WTC11 (cell line): ENCODE measurements around the gene FXYD6. TPM values are rescaled to one million over a fixed set of nuclear protein-coding genes. Genes with fewer than 3 reads are reported as not detected.

ENCODE experiments used
- ATAC-seq: fragments of 200-7000 bp; cut with Tn5 transposase; 2 replicates; pipeline ENCODE4 v1.10.0; 2021; ENCODE audit warnings: mild to moderate bottlenecking, moderate library complexity
- CTCF ChIA-PET: fragments of 300-600 bp; sonication (Branson Sonifier 250); formaldehyde crosslinking; loops from one replicate; lab custom pipeline; 2021; ENCODE audit warnings: antibody characterized with exemption; lab: Charles Lee
- POLR2A ChIA-PET: fragments of 350-600 bp; sonication (Branson Sonifier 250); formaldehyde crosslinking; loops from one replicate; lab custom pipeline; 2021; ENCODE audit warnings: antibody characterized with exemption; lab: Charles Lee
- DNase-seq: peaks from one replicate; pipeline ENCODE4 v3.0.0; 2021; ENCODE audit warnings: low spot score
- H3K27ac Mint-ChIP-seq: 2 replicates; pipeline ENCODE4 v1.8.0; 2021; ENCODE audit warnings: mixed read lengths
- H3K27me3 Mint-ChIP-seq: 2 replicates; pipeline ENCODE4 v1.8.0; 2021; ENCODE audit warnings: low read depth, mild to moderate bottlenecking, moderate library complexity, mixed read lengths
- H3K36me3 Mint-ChIP-seq: 2 replicates; pipeline ENCODE4 v1.8.0; 2021; ENCODE audit warnings: mixed read lengths
- H3K4me1 Mint-ChIP-seq: 2 replicates; pipeline ENCODE4 v1.8.0; 2022; ENCODE audit warnings: mixed read lengths
- H3K4me3 Mint-ChIP-seq: 2 replicates; pipeline ENCODE4 v1.8.0; 2021; ENCODE audit warnings: mild to moderate bottlenecking, moderate library complexity, mixed read lengths
- H3K9me3 Mint-ChIP-seq: 2 replicates; pipeline ENCODE4 v1.8.0; 2021; ENCODE audit warnings: mixed read lengths
- EMX1 ChIP-seq: fragments of 250-450 bp; sonication (Bioruptor Pico); IDR thresholded peaks from 2 replicates; pipeline ENCODE4 v1.8.0; 2021; ENCODE audit warnings: mild to moderate bottlenecking
- FOXK1 ChIP-seq: sonication (generic); formaldehyde crosslinking; IDR thresholded peaks from 2 replicates; pipeline ENCODE4 v1.8.0; 2022; ENCODE audit warnings: mild to moderate bottlenecking, moderate library complexity, missing genetic modification reagents
- GRHL2 ChIP-seq: fragments of 250-450 bp; sonication (Bioruptor Pico); IDR thresholded peaks from 2 replicates; pipeline ENCODE4 v1.8.0; 2022; ENCODE audit warnings: mild to moderate bottlenecking, moderate library complexity; ENCODE audit not compliant: insufficient replicate concordance, severe bottlenecking
- HMGA2 ChIP-seq: fragments of 250-450 bp; sonication (Bioruptor Pico); IDR thresholded peaks from 2 replicates; pipeline ENCODE4 v1.4.0; 2021; ENCODE audit warnings: mild to moderate bottlenecking, moderate library complexity
- NFE2L1 ChIP-seq: sonication (generic); formaldehyde crosslinking; IDR thresholded peaks from 2 replicates; pipeline ENCODE4 v1.8.1; 2023; ENCODE audit warnings: missing genetic modification reagents
- ZNF396 ChIP-seq: fragments of 250-450 bp; sonication (Bioruptor Pico); IDR thresholded peaks from 2 replicates; pipeline ENCODE4 v1.8.0; 2021; ENCODE audit warnings: mild to moderate bottlenecking, moderate library complexity, borderline replicate concordance
- ZNF416 ChIP-seq: fragments of 250-450 bp; sonication (Bioruptor Pico); IDR thresholded peaks from 2 replicates; pipeline ENCODE4 v1.9.0; 2021; ENCODE audit warnings: mild to moderate bottlenecking, inconsistent platforms
- ZNF423 ChIP-seq: fragments of 250-450 bp; sonication (Bioruptor Pico); IDR thresholded peaks from 2 replicates; pipeline ENCODE4 v2.1.2; 2022; ENCODE audit warnings: mild to moderate bottlenecking, moderate library complexity
- total RNA-seq: library from RNA; stranded (reverse); gene quantifications from 3 replicates; pipeline ENCODE4 v1.2.3, GENCODE V29; 2021
- TF ChIP-seq, protein P1 (sequence below): sonication (generic); formaldehyde crosslinking; IDR thresholded peaks from 2 replicates; pipeline ENCODE4 v1.8.1; 2022; ENCODE audit warnings: mild to moderate bottlenecking, missing genetic modification reagents, moderate library complexity, borderline replicate concordance
- TF ChIP-seq, protein P2 (sequence below): fragments of 250-450 bp; sonication (Bioruptor Pico); IDR thresholded peaks from 2 replicates; pipeline ENCODE4 v1.9.0; 2021; ENCODE audit warnings: moderate library complexity, mild to moderate bottlenecking, inconsistent platforms, borderline replicate concordance
- TF ChIP-seq, protein P3 (sequence below): sonication (generic); formaldehyde crosslinking; IDR thresholded peaks from 2 replicates; pipeline ENCODE4 v1.8.1; 2023; ENCODE audit warnings: mild to moderate bottlenecking, missing genetic modification reagents
- TF ChIP-seq, protein P4 (sequence below): sonication (generic); formaldehyde crosslinking; IDR thresholded peaks from 2 replicates; pipeline ENCODE4 v1.8.1; 2022; ENCODE audit warnings: low read depth, mild to moderate bottlenecking, moderate library complexity, missing genetic modification reagents, borderline replicate concordance
- TF ChIP-seq, protein P5 (sequence below): fragments of 200-600 bp; IDR thresholded peaks from 2 replicates; pipeline ENCODE4 v1.8.0; 2022; ENCODE audit warnings: antibody characterized with exemption
- TF ChIP-seq, protein P6 (sequence below): sonication (generic); formaldehyde crosslinking; IDR thresholded peaks from 2 replicates; pipeline ENCODE4 v1.8.0; 2022; ENCODE audit warnings: missing genetic modification reagents

Gene FXYD6
- total RNA-seq, 1 experiment from 2014 or later: 26.2 TPM

DNA sequence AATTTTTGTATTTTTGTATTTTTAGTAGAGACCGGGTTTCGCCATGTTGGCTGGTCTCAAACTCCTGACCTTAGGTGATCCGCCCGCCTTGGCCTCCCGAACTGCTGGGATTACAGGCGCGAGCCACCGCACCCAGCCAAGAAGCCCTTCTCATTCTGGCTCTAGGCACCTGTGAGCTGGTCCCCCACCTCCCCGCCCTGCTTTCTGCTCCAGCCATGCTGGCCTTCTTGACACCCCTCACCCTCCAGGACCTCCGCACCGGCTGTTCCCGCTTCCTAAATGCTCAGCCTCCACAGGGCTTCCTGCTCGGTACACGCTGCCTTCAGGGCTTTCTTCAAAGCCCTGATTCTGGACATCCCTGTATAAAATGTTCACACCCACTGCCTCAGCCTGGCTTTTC, 46.4 kb downstream of the FXYD6 start:
- no peak for ATAC-seq
- no peak for TF ChIP-seq NFE2L1 (CRISPR knock-in tag)
- no peak for TF ChIP-seq HMGA2
- TF ChIP-seq, protein P1, sequence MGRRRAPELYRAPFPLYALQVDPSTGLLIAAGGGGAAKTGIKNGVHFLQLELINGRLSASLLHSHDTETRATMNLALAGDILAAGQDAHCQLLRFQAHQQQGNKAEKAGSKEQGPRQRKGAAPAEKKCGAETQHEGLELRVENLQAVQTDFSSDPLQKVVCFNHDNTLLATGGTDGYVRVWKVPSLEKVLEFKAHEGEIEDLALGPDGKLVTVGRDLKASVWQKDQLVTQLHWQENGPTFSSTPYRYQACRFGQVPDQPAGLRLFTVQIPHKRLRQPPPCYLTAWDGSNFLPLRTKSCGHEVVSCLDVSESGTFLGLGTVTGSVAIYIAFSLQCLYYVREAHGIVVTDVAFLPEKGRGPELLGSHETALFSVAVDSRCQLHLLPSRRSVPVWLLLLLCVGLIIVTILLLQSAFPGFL: no peak
- TF ChIP-seq ZNF396: no peak
- TF ChIP-seq, protein P2, sequence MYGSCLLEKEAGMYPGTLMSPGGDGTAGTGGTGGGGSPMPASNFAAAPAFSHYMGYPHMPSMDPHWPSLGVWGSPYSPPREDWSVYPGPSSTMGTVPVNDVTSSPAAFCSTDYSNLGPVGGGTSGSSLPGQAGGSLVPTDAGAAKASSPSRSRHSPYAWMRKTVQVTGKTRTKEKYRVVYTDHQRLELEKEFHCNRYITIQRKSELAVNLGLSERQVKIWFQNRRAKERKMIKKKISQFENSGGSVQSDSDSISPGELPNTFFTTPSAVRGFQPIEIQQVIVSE: no peak
- TF ChIP-seq, protein P3, sequence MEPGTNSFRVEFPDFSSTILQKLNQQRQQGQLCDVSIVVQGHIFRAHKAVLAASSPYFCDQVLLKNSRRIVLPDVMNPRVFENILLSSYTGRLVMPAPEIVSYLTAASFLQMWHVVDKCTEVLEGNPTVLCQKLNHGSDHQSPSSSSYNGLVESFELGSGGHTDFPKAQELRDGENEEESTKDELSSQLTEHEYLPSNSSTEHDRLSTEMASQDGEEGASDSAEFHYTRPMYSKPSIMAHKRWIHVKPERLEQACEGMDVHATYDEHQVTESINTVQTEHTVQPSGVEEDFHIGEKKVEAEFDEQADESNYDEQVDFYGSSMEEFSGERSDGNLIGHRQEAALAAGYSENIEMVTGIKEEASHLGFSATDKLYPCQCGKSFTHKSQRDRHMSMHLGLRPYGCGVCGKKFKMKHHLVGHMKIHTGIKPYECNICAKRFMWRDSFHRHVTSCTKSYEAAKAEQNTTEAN (CRISPR knock-in tag): no peak
- TF ChIP-seq, protein P4, sequence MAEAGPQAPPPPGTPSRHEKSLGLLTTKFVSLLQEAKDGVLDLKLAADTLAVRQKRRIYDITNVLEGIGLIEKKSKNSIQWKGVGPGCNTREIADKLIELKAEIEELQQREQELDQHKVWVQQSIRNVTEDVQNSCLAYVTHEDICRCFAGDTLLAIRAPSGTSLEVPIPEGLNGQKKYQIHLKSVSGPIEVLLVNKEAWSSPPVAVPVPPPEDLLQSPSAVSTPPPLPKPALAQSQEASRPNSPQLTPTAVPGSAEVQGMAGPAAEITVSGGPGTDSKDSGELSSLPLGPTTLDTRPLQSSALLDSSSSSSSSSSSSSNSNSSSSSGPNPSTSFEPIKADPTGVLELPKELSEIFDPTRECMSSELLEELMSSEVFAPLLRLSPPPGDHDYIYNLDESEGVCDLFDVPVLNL (CRISPR knock-in tag): no peak
- TF ChIP-seq, protein P5, sequence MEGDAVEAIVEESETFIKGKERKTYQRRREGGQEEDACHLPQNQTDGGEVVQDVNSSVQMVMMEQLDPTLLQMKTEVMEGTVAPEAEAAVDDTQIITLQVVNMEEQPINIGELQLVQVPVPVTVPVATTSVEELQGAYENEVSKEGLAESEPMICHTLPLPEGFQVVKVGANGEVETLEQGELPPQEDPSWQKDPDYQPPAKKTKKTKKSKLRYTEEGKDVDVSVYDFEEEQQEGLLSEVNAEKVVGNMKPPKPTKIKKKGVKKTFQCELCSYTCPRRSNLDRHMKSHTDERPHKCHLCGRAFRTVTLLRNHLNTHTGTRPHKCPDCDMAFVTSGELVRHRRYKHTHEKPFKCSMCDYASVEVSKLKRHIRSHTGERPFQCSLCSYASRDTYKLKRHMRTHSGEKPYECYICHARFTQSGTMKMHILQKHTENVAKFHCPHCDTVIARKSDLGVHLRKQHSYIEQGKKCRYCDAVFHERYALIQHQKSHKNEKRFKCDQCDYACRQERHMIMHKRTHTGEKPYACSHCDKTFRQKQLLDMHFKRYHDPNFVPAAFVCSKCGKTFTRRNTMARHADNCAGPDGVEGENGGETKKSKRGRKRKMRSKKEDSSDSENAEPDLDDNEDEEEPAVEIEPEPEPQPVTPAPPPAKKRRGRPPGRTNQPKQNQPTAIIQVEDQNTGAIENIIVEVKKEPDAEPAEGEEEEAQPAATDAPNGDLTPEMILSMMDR: no peak
- TF ChIP-seq ZNF423 (CRISPR knock-in tag): no peak
- TF ChIP-seq, protein P6, sequence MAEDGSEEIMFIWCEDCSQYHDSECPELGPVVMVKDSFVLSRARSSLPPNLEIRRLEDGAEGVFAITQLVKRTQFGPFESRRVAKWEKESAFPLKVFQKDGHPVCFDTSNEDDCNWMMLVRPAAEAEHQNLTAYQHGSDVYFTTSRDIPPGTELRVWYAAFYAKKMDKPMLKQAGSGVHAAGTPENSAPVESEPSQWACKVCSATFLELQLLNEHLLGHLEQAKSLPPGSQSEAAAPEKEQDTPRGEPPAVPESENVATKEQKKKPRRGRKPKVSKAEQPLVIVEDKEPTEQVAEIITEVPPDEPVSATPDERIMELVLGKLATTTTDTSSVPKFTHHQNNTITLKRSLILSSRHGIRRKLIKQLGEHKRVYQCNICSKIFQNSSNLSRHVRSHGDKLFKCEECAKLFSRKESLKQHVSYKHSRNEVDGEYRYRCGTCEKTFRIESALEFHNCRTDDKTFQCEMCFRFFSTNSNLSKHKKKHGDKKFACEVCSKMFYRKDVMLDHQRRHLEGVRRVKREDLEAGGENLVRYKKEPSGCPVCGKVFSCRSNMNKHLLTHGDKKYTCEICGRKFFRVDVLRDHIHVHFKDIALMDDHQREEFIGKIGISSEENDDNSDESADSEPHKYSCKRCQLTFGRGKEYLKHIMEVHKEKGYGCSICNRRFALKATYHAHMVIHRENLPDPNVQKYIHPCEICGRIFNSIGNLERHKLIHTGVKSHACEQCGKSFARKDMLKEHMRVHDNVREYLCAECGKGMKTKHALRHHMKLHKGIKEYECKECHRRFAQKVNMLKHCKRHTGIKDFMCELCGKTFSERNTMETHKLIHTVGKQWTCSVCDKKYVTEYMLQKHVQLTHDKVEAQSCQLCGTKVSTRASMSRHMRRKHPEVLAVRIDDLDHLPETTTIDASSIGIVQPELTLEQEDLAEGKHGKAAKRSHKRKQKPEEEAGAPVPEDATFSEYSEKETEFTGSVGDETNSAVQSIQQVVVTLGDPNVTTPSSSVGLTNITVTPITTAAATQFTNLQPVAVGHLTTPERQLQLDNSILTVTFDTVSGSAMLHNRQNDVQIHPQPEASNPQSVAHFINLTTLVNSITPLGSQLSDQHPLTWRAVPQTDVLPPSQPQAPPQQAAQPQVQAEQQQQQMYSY (CRISPR knock-in tag): no peak
- TF ChIP-seq EMX1 (CRISPR knock-in tag): no peak
- TF ChIP-seq FOXK1 (CRISPR knock-in tag): no peak
- TF ChIP-seq, all 79 proteins: peak for 0
- CTCF ChIA-PET: interaction anchor here (1.0 to 1.3 kb wide), 4 partner anchors 23 to 117 kb away, joined by 3 to 6 read pairs (median 5); no protein-coding TSS in a partner anchor

DNA sequence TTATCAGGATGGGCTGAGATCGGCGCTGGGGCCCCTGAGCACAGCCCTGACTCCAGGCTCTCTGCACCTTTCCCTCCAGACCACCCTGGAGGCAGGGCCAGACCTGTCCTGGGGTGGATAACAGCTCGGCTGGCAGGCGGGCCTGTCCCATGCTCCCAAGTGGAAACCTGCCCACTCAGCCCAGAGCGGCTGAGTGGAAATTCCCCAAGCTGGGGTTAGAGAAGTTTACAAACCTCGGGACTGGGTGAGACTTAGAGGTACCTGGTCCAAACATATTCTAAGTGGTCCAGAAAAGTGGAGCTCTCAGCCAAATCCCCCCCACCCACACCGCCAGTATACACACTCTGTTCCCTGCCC, 47.1 kb downstream of the FXYD6 start:
- H3K4me3 Mint-ChIP-seq: no peak overlapping the region
- ATAC-seq (no peak), DNase-seq (no peak)

More for the DNA sequence above, 46.4 kb downstream of the FXYD6 start:
- Mint-ChIP-seq H3K9me3 (no peaks in the 10 kb centered on the region), H3K4me1 (peaks cover 15% of the 10 kb centered on the region), H3K36me3 (no peaks in the 10 kb centered on the region), H3K27me3 (peaks cover 2% of the 10 kb centered on the region; the same call in 1 of the 2 replicates), H3K4me3 (no peak overlapping the region), H3K27ac (no peak overlapping the region)
- POLR2A ChIA-PET: no interaction called here
- no peak for DNase-seq

More for the DNA sequence above, 47.1 kb downstream of the FXYD6 start:
- Mint-ChIP-seq H3K9me3 (no peaks in the 10 kb centered on the region), H3K4me1 (peaks cover 22% of the 10 kb centered on the region), H3K36me3 (no peaks in the 10 kb centered on the region), H3K27me3 (peaks cover 2% of the 10 kb centered on the region; the same call in 1 of the 2 replicates), H3K27ac (no peak overlapping the region)
- POLR2A ChIA-PET: no interaction called here
- CTCF ChIA-PET: interaction anchor here (1.1 kb wide), 1 partner anchor 75 kb away, joined by 4 read pairs; no protein-coding TSS in a partner anchor
- TF ChIP-seq ZNF416 (no peak), FOXK1 (CRISPR knock-in tag) (no peak), GRHL2 (CRISPR knock-in tag) (no peak)
- TF ChIP-seq, protein P1: no peak
